Effector memory CD8-positive, alpha-beta T cell (primary cell): ENCODE data around the gene ADPRH.

ENCODE experiments used
- ATAC-seq: fragments of 150-1000 bp; cut with Tn5 transposase; replicated peaks from 2 replicates; pipeline ENCODE4 v1.10.0; 2021; ENCODE audit warnings: mild to moderate bottlenecking, moderate library complexity
- DNase-seq, 3 experiments: peaks; one replicate each; pipeline ENCODE4 v3.0.0; 2021
- H3K27ac Mint-ChIP-seq, 2 donors: one replicate each; pipeline ENCODE4 v1.8.0; 2022; ENCODE audit warnings: mild to moderate bottlenecking in 2 of 2, mixed read lengths in 2 of 2, moderate library complexity in 2 of 2
- H3K27me3 Mint-ChIP-seq, 2 donors: one replicate each; pipeline ENCODE4 v1.8.0; 2022; ENCODE audit warnings: mixed read lengths in 2 of 2
- H3K36me3 Mint-ChIP-seq: one replicate; pipeline ENCODE4 v1.8.0; 2022; ENCODE audit warnings: mild to moderate bottlenecking, moderate library complexity, mixed read lengths; ENCODE audit not compliant: insufficient read depth
- H3K4me1 Mint-ChIP-seq, 2 donors: one replicate each; pipeline ENCODE4 v1.8.0; 2022; ENCODE audit warnings: low read depth in 2 of 2, mixed read lengths in 2 of 2
- H3K4me3 Mint-ChIP-seq, 2 donors: one replicate each; pipeline ENCODE4 v1.8.0; 2022; ENCODE audit warnings: mild to moderate bottlenecking in 2 of 2, mixed read lengths in 2 of 2, moderate library complexity in 2 of 2
- H3K9me3 Mint-ChIP-seq, 2 donors: one replicate each; pipeline ENCODE4 v1.8.0; 2022; ENCODE audit warnings: mixed read lengths in 2 of 2
- total RNA-seq, 9 experiments: gene quantifications; one replicate each; lab custom pipeline; 2026; lab: John Stamatoyannopoulos, UW

ADPRH gene
- 2.0 to 7.1 (median 4.9) reads per million in 9 experiments for total RNA-seq

- DNase-seq (peak; percentile 28 to 39 (median 33)), ATAC-seq (peak; percentile 78)
- Mint-ChIP-seq H3K27ac (peak within 1 kb of the TSS; percentile 94), H3K9me3 (no peaks in the 10 kb centered on the region), H3K27me3 (no peaks in the 10 kb centered on the region), H3K4me1 (peaks cover 14 to 15% of the 10 kb centered on the region in 2 donors), H3K4me3 (peak within 1 kb of the TSS; percentile 88 to 95), H3K36me3 (peaks cover 9% of the 10 kb centered on the region)
Observed at GRCh38 chr3:119579366-119580066, at the start of gene ADPRH. Gene ADPRH, plus strand, starts transcription at chr3:119579492. Its CDS starts 2,678 bp downstream, at chr3:119582170.

GRCh38 chr3:119529883-119530282 is 49.4 kb upstream of the ADPRH start:
- DNase-seq (no peak), ATAC-seq (no peak)
- Mint-ChIP-seq H3K9me3 (no peaks in the 10 kb centered on the region), H3K36me3 (peaks cover 3% of the 10 kb centered on the region), H3K27ac (no peak overlapping the region), H3K4me3 (no peak overlapping the region), H3K27me3 (no peaks in the 10 kb centered on the region), H3K4me1 (no peaks in the 10 kb centered on the region)

GRCh38 chr3:119530456-119530855 is 48.8 kb upstream of the ADPRH start:
- no peak overlapping the region for H3K27ac Mint-ChIP-seq
- no peaks in the 10 kb centered on the region for H3K27me3 Mint-ChIP-seq
- H3K4me1 Mint-ChIP-seq: no peaks in the 10 kb centered on the region
- ATAC-seq (no peak), DNase-seq (no peak)
- no peak overlapping the region for H3K4me3 Mint-ChIP-seq
- peaks cover 3% of the 10 kb centered on the region for H3K36me3 Mint-ChIP-seq
- no peaks in the 10 kb centered on the region for H3K9me3 Mint-ChIP-seq

GRCh38 chr3:119531151-119531550 is 48.1 kb upstream of the ADPRH start:
- ATAC-seq (no peak), DNase-seq (no peak)
- no peak overlapping the region for H3K4me3 Mint-ChIP-seq
- H3K4me1 Mint-ChIP-seq: no peaks in the 10 kb centered on the region
- no peaks in the 10 kb centered on the region for H3K9me3 Mint-ChIP-seq
- H3K36me3 Mint-ChIP-seq: peaks cover 3% of the 10 kb centered on the region
- H3K27me3 Mint-ChIP-seq: no peaks in the 10 kb centered on the region
- no peak overlapping the region for H3K27ac Mint-ChIP-seq

GRCh38 chr3:119534296-119534695 is 45.0 kb upstream of the ADPRH start:
- no peak for DNase-seq
- Mint-ChIP-seq H3K27ac (no peak overlapping the region), H3K4me1 (no peaks in the 10 kb centered on the region), H3K36me3 (peaks cover 3% of the 10 kb centered on the region), H3K27me3 (no peaks in the 10 kb centered on the region), H3K4me3 (no peak overlapping the region), H3K9me3 (no peaks in the 10 kb centered on the region)
- no peak for ATAC-seq

GRCh38 chr3:119536757-119537156 is 42.5 kb upstream of the ADPRH start:
- ATAC-seq (no peak), DNase-seq (no peak)
- no peak overlapping the region for H3K4me3 Mint-ChIP-seq
- H3K4me1 Mint-ChIP-seq: no peaks in the 10 kb centered on the region
- H3K9me3 Mint-ChIP-seq: no peaks in the 10 kb centered on the region
- no peaks in the 10 kb centered on the region for H3K27me3 Mint-ChIP-seq
- no peak overlapping the region for H3K27ac Mint-ChIP-seq
- H3K36me3 Mint-ChIP-seq: peaks cover 3% of the 10 kb centered on the region

- Mint-ChIP-seq H3K9me3 (no peaks in the 10 kb centered on the region), H3K27me3 (no peaks in the 10 kb centered on the region), H3K4me1 (no peaks in the 10 kb centered on the region), H3K4me3 (no peak overlapping the region), H3K27ac (no peak overlapping the region), H3K36me3 (peaks cover 6% of the 10 kb centered on the region)
- no peak for DNase-seq
- no peak for ATAC-seq
Observed at GRCh38 chr3:119538772-119539171, 40.5 kb upstream of the ADPRH start.

GRCh38 chr3:119541547-119541946 is 37.7 kb upstream of the ADPRH start:
- Mint-ChIP-seq H3K4me1 (no peaks in the 10 kb centered on the region), H3K36me3 (peaks cover 3% of the 10 kb centered on the region), H3K27me3 (no peaks in the 10 kb centered on the region), H3K4me3 (no peak overlapping the region), H3K9me3 (no peaks in the 10 kb centered on the region), H3K27ac (no peak overlapping the region)
- DNase-seq (no peak), ATAC-seq (no peak)

GRCh38 chr3:119542168-119542767 is 37.0 kb upstream of the ADPRH start:
- no peak overlapping the region for H3K4me3 Mint-ChIP-seq
- H3K9me3 Mint-ChIP-seq: no peaks in the 10 kb centered on the region
- no peak overlapping the region for H3K27ac Mint-ChIP-seq
- H3K4me1 Mint-ChIP-seq: no peaks in the 10 kb centered on the region
- peaks cover 3% of the 10 kb centered on the region for H3K36me3 Mint-ChIP-seq
- ATAC-seq: no peak
- H3K27me3 Mint-ChIP-seq: no peaks in the 10 kb centered on the region
- DNase-seq: no peak

- Mint-ChIP-seq H3K4me1 (no peaks in the 10 kb centered on the region), H3K27ac (no peak overlapping the region), H3K36me3 (peaks cover 3% of the 10 kb centered on the region), H3K27me3 (no peaks in the 10 kb centered on the region), H3K9me3 (no peaks in the 10 kb centered on the region), H3K4me3 (no peak overlapping the region)
- DNase-seq (no peak), ATAC-seq (no peak)
Observed at GRCh38 chr3:119543147-119543546, 36.1 kb upstream of the ADPRH start.

- peaks cover 3% of the 10 kb centered on the region for H3K36me3 Mint-ChIP-seq
- no peaks in the 10 kb centered on the region for H3K27me3 Mint-ChIP-seq
- H3K4me1 Mint-ChIP-seq: no peaks in the 10 kb centered on the region
- H3K9me3 Mint-ChIP-seq: no peaks in the 10 kb centered on the region
- ATAC-seq (no peak), DNase-seq (no peak)
- H3K27ac Mint-ChIP-seq: no peak overlapping the region
- no peak overlapping the region for H3K4me3 Mint-ChIP-seq
Observed at GRCh38 chr3:119547227-119547626, 32.1 kb upstream of the ADPRH start.

- ATAC-seq: no peak
- H3K9me3 Mint-ChIP-seq: no peaks in the 10 kb centered on the region
- no peaks in the 10 kb centered on the region for H3K27me3 Mint-ChIP-seq
- peaks cover 2% of the 10 kb centered on the region for H3K36me3 Mint-ChIP-seq
- no peaks in the 10 kb centered on the region for H3K4me1 Mint-ChIP-seq
- DNase-seq: no peak
- H3K4me3 Mint-ChIP-seq: no peak overlapping the region
- H3K27ac Mint-ChIP-seq: no peak overlapping the region
Observed at GRCh38 chr3:119548341-119548740, 31.0 kb upstream of the ADPRH start.

GRCh38 chr3:119550192-119550910 is 28.9 kb upstream of the ADPRH start:
- H3K27me3 Mint-ChIP-seq: peaks cover 0 to under 1% of the 10 kb centered on the region in 2 donors
- H3K4me1 Mint-ChIP-seq: no peaks in the 10 kb centered on the region
- H3K27ac Mint-ChIP-seq: no peak overlapping the region
- ATAC-seq (no peak), DNase-seq (no peak)
- H3K36me3 Mint-ChIP-seq: no peaks in the 10 kb centered on the region
- H3K4me3 Mint-ChIP-seq: no peak overlapping the region
- H3K9me3 Mint-ChIP-seq: no peaks in the 10 kb centered on the region

- Mint-ChIP-seq H3K27me3 (peaks cover 0 to 12% of the 10 kb centered on the region in 2 donors), H3K36me3 (no peaks in the 10 kb centered on the region), H3K27ac (no peak overlapping the region), H3K9me3 (no peaks in the 10 kb centered on the region), H3K4me3 (no peak overlapping the region), H3K4me1 (peaks cover 0 to 4% of the 10 kb centered on the region in 2 donors)
- ATAC-seq (no peak), DNase-seq (no peak)
Observed at GRCh38 chr3:119551598-119551997, 27.7 kb upstream of the ADPRH start.
